GM15510 (cell line): ENCODE measurements around the gene FRS2.

ENCODE experiments used
- POLR2A ChIP-seq: IDR thresholded peaks from 3 replicates; pipeline ENCODE4 v1.6.1; 2011; ENCODE audit warnings: borderline replicate concordance; ENCODE audit not compliant: insufficient read length; ENCODE audit errors: extremely low read depth

The FRS2 gene

DNA sequence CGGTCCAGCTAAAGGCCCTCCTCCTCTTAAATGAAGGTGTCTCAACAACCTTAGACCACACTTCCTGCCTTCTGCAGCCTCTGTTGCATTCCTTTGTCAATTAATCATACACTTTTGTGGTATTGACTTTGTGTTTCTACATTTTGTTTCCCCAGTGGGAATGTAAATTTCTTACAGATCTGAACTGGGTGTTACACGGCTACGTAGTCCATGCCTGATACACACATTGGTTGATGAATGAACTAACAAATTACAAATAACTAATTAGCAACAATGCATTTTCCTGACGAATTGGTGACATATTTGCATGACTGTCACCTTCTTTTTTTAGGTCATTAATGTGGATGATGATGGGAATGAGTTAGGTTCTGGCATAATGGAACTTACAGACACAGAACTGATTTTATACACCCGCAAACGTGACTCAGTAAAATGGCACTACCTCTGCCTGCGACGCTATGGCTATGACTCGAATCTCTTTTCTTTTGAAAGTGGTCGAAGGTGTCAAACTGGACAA is 99.9 kb downstream of the FRS2 start:
- TF ChIP-seq POLR2A = no peak

GRCh38 chr12:69570545-69571399 is 100.6 kb downstream of the FRS2 start:
- TF ChIP-seq POLR2A = no peak

DNA sequence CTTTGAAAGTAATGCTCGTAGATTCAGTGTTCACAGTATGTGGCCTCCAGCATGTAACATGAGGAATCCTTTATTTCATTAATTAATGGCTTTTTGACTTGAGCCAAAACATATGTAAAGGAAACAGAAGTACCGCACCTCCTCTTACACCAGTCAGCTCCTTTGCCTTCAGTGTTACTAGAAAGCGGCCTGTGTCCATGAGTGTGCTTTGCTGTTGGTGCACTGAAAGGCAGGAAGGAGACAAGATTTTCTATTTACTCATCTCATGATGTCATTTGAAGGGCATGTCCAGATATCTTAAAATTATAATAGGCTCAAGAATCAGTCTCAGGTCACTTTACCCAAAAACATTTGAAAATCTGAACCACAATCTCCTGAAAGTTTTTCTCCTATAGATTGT is 105.2 kb downstream of the FRS2 start:
- TF ChIP-seq POLR2A = no peak

- TF ChIP-seq POLR2A = no peak
Measured at GRCh38 chr12:69578283-69578682, 108.1 kb downstream of the FRS2 start.

DNA sequence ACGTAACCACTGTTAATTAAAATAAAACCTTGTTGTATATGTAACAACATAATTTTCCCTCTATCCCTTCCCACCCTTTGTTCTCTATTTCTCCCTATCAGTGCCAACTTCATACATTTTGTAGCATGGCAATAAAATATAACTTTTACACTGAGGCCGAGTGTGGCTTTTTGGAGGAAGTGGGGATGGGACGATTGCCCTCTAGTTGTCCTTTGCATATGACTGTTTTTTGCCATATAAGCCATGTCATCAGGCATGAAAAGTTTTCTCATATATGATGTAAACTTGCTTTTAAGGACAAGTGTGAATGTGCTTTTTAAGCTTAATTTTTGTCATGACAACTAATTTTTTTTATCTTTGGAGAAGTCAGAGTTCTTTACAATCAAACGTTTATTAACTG is 108.8 kb downstream of the FRS2 start:
- no peak for TF ChIP-seq POLR2A

GRCh38 chr12:69580074-69580473 is 109.9 kb downstream of the FRS2 start:
- TF ChIP-seq POLR2A = no peak

GRCh38 chr12:69583203-69583602 is 113.0 kb downstream of the FRS2 start:
- no peak for TF ChIP-seq POLR2A

DNA sequence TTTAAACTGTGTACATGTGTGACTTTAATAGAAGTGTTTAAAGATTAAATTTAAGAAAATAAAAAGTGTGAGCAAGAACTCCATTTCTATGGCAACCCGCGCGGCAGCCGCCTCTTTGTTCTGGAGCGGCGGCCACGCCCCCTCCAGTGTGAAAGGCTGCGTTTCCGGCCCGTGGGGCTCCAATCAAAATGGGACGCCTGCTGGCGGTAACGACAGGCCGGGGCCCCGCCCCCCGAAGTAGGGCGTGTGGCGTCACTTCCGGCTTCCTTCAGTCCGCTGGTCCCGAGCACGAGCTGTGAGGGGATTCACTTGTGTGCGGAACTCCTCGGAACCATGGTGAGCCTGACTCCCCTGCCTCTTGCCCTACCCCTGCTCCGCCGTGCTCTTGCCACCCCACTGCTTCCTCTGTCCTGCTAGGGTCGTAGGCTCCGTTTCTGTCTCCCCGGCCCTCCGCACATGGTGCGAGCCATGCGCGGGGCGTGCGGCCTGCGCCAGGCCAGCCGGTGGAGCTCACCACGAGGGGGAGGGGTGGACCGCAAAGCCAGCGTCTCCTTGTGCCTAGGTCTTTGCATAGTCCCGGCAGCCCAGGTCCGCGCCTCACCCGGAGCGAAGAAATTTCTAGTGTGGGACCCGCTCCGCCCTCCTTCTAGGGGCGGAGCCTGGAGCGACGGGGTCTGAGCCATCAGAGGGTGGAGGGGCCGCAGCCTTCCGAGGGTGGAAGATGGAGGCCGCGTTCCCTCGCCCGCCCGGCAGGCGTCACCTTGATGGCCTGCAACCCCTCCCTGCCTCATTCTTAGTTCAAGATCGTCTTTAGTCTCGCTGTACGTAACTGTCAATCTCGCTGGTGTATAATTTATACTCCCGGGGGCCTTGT is 115.2 kb downstream of the FRS2 start, which contains the start of gene CCT2:
Gene CCT2, plus strand, starts transcription at position 271 of the 874 bp plus-strand sequence. Its CDS starts 63 bp downstream, at position 334.
- peak; percentile 94 for TF ChIP-seq POLR2A

DNA sequence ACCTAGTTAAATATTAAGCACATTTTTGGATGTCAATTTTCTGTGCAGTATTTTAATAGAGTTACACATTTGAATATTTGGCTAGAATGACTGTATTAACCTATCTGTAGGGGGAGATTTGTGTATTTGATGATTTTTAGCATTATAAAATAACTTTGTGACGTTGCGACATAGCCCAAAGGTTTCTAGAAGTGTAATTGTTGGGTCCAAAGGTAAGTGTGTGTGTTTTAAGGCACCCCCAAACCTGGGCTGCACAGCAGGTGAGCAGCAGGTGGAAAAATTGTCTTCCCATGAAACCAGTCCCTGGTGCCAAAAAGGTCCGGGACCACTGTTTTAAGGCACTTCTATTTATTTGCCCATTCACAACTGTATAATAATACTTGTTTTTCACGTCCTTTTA is 118.3 kb downstream of the FRS2 start:
- TF ChIP-seq POLR2A = no peak

DNA sequence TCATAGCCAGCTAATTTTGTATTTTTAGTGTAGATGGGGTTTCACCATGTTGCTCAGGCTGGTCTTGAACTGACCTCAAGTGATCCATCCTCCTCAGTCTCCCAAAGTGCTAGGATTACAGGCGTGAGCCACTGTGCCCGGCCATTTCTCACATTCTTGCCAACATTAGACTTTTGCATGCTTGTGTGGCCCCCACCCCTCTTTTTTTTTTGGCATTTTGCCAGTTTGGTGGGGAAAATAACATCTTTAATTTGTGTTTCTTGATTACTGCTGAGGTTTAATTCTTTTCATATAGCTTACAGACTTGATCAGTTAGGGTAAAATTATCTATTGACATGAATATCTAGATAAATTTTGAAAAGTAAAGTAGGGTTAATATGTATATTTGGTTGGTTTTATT is 118.9 kb downstream of the FRS2 start:
- no peak for TF ChIP-seq POLR2A

- TF ChIP-seq POLR2A = no peak
Measured at GRCh38 chr12:69595689-69596088, 125.5 kb downstream of the FRS2 start.

DNA sequence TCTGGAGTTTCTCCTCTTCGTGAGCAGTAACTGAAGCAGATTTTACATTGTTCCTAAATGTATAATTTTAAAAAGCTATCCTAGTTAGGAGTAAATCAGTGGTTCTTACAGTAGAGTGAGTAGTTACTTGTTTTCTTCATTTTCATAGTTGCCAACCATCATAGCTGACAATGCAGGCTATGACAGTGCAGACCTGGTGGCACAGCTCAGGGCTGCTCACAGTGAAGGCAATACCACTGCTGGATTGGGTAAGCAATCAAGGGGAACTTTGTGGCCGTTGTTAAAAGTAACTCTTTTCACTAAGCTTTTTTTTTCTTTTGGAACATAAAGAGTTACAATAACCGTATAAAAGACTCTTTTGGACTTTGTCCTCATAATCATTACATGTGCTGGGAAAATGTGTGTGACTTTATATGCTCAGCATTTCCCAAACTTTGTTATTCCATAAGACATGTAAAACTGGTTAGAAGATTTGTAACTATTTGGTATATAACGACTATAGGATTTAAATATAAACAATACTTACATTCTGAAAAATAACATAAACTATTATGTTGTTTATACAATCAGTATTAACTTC is 128.1 kb downstream of the FRS2 start:
- TF ChIP-seq POLR2A = no peak

DNA sequence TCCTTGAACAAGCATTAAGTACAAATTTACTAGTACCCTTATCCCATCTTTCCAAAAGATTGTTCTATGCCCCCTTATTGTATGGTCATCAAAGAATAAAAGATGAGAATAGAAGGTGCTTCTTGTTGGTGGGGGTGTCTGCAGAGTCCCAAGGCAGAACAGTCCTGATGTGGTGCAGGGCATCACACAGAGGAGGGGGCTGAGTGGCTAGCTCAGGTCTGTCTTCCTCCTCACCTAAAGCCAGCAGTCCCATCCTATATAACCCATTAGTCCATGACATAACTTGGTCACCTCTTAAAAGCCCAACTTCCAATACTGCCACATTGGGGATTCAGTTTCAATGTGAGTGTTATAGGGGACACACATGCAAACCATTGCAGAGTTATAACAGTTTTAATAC is 130.6 kb downstream of the FRS2 start:
- TF ChIP-seq POLR2A = no peak

DNA sequence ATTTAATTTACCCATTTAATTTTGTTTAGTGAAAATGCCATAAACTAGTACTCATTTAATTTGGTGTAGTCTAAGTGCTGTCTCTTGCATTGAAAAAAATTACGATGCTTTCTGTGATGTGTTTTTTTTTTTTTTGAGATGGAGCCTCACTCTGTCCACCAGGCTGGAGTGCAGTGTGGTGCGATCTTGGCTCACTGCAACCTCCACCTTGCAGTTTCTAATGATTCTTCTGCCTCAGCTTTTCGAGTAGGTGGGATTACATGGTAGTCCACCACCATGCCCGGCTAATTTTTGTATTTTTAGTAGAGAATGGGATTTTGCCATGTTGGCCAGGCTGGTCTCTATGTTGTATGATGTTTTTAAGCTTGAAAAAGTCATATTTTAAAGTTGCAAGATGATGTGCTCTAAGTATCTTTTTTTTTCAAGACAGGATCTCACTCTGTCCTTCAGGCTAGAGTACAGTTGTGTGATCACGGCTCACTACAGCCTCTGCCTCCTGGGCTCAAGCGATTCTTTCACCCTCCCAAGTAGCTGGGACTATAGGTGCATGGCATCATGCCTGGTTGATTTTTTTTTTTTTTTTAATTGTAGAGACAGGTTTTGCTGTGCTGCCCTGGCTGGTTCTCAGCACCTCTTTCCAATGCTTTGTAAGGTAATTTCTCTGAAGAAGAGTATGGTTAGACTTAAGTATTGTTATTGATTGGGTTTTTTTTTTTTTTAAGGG is 131.9 kb downstream of the FRS2 start:
- TF ChIP-seq POLR2A = no peak
